ENCODE data around the gene PPIG. TPM values are rescaled to one million over a fixed set of nuclear protein-coding genes. Genes with fewer than 3 reads are reported as not detected.
"Not testable (repeated sequence)": the region's sequence is repeated elsewhere in the genome, so short reads cannot be mapped to it uniquely, and the experiment has no call there.

Gene PPIG
- total RNA-seq, 1 donor from 2014 or later = 24.7 TPM

DNA sequence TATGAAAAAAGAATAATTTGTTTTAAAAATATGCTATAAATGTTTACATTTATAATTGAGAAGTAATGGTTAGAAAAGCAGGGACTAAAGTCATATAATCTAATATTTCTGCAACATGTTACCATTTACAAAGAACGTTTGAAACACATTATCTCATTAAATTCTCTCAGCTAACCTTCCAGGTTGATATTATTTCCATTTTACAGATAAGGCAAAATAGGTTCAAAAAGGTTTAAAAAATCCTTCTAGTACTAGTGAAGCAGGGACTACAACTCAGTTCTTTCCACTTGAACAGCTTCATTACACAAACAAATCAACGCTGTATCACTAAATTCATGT lies 11.4 kb upstream of the PPIG start:
- DNase-seq (ENCODE audit: low read depth) = no peak
- peak overlapping the region; percentile 78 for H3K4me3 ChIP-seq (ENCODE audit: low read depth, low read length)
- H3K27me3 ChIP-seq (ENCODE audit: control insufficient read depth, insufficient read depth, low read length) = no peaks in the 10 kb centered on the region
- no peaks in the 10 kb centered on the region for H3K36me3 ChIP-seq (ENCODE audit: control insufficient read depth, insufficient read depth, low read length)
- TF ChIP-seq CTCF (IDR thresholded peaks at IDR 0.05; ENCODE audit: insufficient read depth, low read length, poor library complexity, severe bottlenecking) = no peak

- no peak for TF ChIP-seq CTCF (IDR thresholded peaks at IDR 0.05; ENCODE audit: insufficient read depth, low read length, poor library complexity, severe bottlenecking)
- Histone ChIP-seq H3K4me3 (ENCODE audit: low read depth, low read length) (peak within 1 kb of the TSS; percentile 78), H3K36me3 (ENCODE audit: control insufficient read depth, insufficient read depth, low read length) (no peaks in the 10 kb centered on the region), H3K27me3 (ENCODE audit: control insufficient read depth, insufficient read depth, low read length) (no peaks in the 10 kb centered on the region)
- DNase-seq (ENCODE audit: low read depth) = peak; percentile 49
Measured at GRCh38 chr2:169573160-169573973, 10.8 kb upstream of the PPIG start, which contains the start of gene FASTKD1. Gene FASTKD1, minus strand, starts transcription at chr2:169573865. Its CDS starts 1,836 bp downstream, at chr2:169572029.

- no peak for TF ChIP-seq CTCF (IDR thresholded peaks at IDR 0.05; ENCODE audit: insufficient read depth, low read length, poor library complexity, severe bottlenecking)
- H3K36me3 ChIP-seq (ENCODE audit: control insufficient read depth, insufficient read depth, low read length) = no peaks in the 10 kb centered on the region
- H3K27me3 ChIP-seq (ENCODE audit: control insufficient read depth, insufficient read depth, low read length) = no peaks in the 10 kb centered on the region
- H3K4me3 ChIP-seq (ENCODE audit: low read depth, low read length) = peak overlapping the region; percentile 78
- no peak for DNase-seq (ENCODE audit: low read depth)
Measured at GRCh38 chr2:169573974-169574299, 10.2 kb upstream of the PPIG start.

DNA sequence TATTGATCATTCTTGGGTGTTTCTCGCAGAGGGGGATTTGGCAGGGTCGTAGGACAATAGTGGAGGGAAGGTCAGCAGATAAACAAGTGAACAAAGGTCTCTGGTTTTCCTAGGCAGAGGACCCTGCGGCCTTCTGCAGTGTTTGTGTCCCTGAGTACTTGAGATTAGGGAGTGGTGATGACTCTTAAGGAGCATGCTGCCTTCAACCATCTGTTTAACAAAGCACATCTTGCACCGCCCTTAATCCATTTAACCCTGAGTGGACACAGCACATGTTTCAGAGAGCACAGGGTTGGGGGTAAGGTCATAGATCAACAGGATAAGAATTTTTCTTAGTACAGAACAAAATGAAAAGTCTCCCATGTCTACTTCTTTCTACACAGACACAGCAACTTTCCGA lies 9.6 kb upstream of the PPIG start:
- not testable (repeated sequence) for H3K4me3 ChIP-seq (ENCODE audit: low read depth, low read length); DNase-seq (ENCODE audit: low read depth); H3K36me3 ChIP-seq (ENCODE audit: control insufficient read depth, insufficient read depth, low read length); H3K27me3 ChIP-seq (ENCODE audit: control insufficient read depth, insufficient read depth, low read length)

DNA sequence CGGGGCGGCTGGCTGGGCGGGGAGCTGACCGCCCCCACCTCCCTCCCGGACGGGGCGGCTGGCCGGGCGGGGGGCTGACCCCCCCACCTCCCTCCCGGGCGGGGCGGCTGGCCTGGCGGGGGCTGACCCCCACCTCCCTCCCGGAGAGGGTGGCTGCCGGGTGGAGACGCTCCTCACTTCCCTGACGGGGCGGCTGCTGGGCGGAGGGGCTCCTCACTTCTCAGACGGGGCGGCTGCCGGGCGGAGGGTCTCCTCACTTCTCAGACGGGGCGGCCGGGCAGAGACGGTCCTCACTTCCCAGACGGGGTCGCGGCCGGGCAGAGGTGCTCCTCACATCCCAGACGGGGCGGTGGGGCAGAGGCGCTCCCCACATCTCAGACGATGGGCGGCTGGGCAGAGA lies 8.9 kb upstream of the PPIG start:
- not testable (repeated sequence) for DNase-seq (ENCODE audit: low read depth); H3K27me3 ChIP-seq (ENCODE audit: control insufficient read depth, insufficient read depth, low read length); H3K36me3 ChIP-seq (ENCODE audit: control insufficient read depth, insufficient read depth, low read length); H3K4me3 ChIP-seq (ENCODE audit: low read depth, low read length)

- no peak for DNase-seq (ENCODE audit: low read depth)
- no peak overlapping the region for H3K4me3 ChIP-seq (ENCODE audit: low read depth, low read length)
- no peaks in the 10 kb centered on the region for H3K36me3 ChIP-seq (ENCODE audit: control insufficient read depth, insufficient read depth, low read length)
- TF ChIP-seq CTCF (IDR thresholded peaks at IDR 0.05; ENCODE audit: insufficient read depth, low read length, poor library complexity, severe bottlenecking) = no peak
- H3K27me3 ChIP-seq (ENCODE audit: control insufficient read depth, insufficient read depth, low read length) = no peaks in the 10 kb centered on the region
Measured at GRCh38 chr2:169579044-169579443, 5.1 kb upstream of the PPIG start.

DNA sequence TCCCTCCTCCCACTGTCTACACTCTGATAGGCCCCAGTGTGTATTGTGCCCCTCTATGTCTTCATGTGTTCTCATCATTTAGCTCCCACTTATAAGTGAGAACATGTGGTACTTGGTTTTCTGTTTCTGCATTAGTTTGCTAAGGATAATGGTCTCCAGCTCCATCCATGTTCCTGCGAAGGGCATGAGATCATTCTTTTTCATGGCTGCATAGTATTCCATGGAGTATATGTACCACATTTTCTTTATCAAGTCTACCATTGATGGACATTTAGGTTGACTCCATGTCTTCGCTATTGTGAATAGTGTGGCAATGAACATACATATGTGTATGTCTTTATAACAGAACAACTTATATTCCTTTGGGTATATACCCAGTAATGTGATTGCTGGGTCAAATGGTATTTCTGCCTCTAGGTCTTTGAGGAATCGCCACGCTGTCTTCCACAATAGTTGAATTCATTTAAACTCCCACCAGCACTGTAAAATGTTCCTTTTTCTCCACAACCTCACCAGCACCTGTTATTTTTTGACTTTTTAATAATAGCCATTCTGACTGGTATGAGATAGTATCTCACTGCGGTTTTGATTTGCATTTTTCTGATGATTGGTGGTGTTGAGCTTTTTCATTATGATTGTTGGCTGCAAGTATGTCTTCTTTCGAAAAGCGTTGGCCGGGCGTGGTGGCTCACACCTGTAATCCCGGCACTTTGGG lies 1.4 kb upstream of the PPIG start:
- not testable (repeated sequence) for H3K4me3 ChIP-seq (ENCODE audit: low read depth, low read length); H3K36me3 ChIP-seq (ENCODE audit: control insufficient read depth, insufficient read depth, low read length); DNase-seq (ENCODE audit: low read depth); H3K27me3 ChIP-seq (ENCODE audit: control insufficient read depth, insufficient read depth, low read length)
